ENCODE measurements around the gene C5orf58. TPM values are rescaled to one million over a fixed set of nuclear protein-coding genes. Genes with fewer than 3 reads are reported as not detected.
A peak's percentile ranks its signal among the peaks of the same experiment; 100 is the strongest.

C5orf58 gene
- total RNA-seq: under 0.01 TPM

- no peak for DNase-seq (ENCODE audit: low read depth in 2 of 3, low spot score in 2 of 3)
Measured at GRCh38 chr5:170232786-170233185, at the start of gene C5orf58. TSS of gene C5orf58 (plus strand) at chr5:170232985. CDS start at chr5:170234977, 1,992 bp downstream.

GRCh38 chr5:170183816-170184687, 48.7 kb upstream of the C5orf58 start:
- peak in 2 of 3 donors; percentile 30 to 56 for DNase-seq (ENCODE audit: low read depth in 2 of 3, low spot score in 2 of 3)

GRCh38 chr5:170184737-170185136, 48.0 kb upstream of the C5orf58 start:
- no peak for DNase-seq (ENCODE audit: low read depth in 2 of 3, low spot score in 2 of 3)

- no peak for DNase-seq (ENCODE audit: low read depth in 2 of 3, low spot score in 2 of 3)
Measured at GRCh38 chr5:170186156-170186555, 46.6 kb upstream of the C5orf58 start.

GRCh38 chr5:170186856-170187255, 45.9 kb upstream of the C5orf58 start:
- DNase-seq (ENCODE audit: low read depth in 2 of 3, low spot score in 2 of 3): no peak

GRCh38 chr5:170190436-170191134, 42.2 kb upstream of the C5orf58 start:
- DNase-seq (ENCODE audit: low read depth in 2 of 3, low spot score in 2 of 3): no peak

- DNase-seq (ENCODE audit: low read depth in 2 of 3, low spot score in 2 of 3): no peak
Measured at GRCh38 chr5:170192829-170193228, 40.0 kb upstream of the C5orf58 start.

GRCh38 chr5:170195961-170196360, 36.8 kb upstream of the C5orf58 start:
- DNase-seq (ENCODE audit: low read depth in 2 of 3, low spot score in 2 of 3): no peak

- DNase-seq (ENCODE audit: low read depth in 2 of 3, low spot score in 2 of 3): peak in 1 of 3 donors; percentile 31
Measured at GRCh38 chr5:170200876-170201275, 31.9 kb upstream of the C5orf58 start.

- DNase-seq (ENCODE audit: low read depth in 2 of 3, low spot score in 2 of 3): no peak
Measured at GRCh38 chr5:170201311-170201710, 31.5 kb upstream of the C5orf58 start.

GRCh38 chr5:170202117-170202516, 30.7 kb upstream of the C5orf58 start:
- DNase-seq (ENCODE audit: low read depth in 2 of 3, low spot score in 2 of 3): no peak

- no peak for DNase-seq (ENCODE audit: low read depth in 2 of 3, low spot score in 2 of 3)
Measured at GRCh38 chr5:170204202-170204601, 28.6 kb upstream of the C5orf58 start.

GRCh38 chr5:170206216-170206615, 26.6 kb upstream of the C5orf58 start:
- no peak for DNase-seq (ENCODE audit: low read depth in 2 of 3, low spot score in 2 of 3)

GRCh38 chr5:170206958-170207357, 25.8 kb upstream of the C5orf58 start:
- DNase-seq (ENCODE audit: low read depth in 2 of 3, low spot score in 2 of 3): no peak

- DNase-seq (ENCODE audit: low read depth in 2 of 3, low spot score in 2 of 3): no peak
Measured at GRCh38 chr5:170211575-170212334, 21.0 kb upstream of the C5orf58 start.

GRCh38 chr5:170216257-170216864, 16.4 kb upstream of the C5orf58 start:
- DNase-seq (ENCODE audit: low read depth in 2 of 3, low spot score in 2 of 3): peak in 2 of 3 donors; percentile 61 to 79

- no peak for DNase-seq (ENCODE audit: low read depth in 2 of 3, low spot score in 2 of 3)
Measured at GRCh38 chr5:170217831-170218230, 15.0 kb upstream of the C5orf58 start.

GRCh38 chr5:170218726-170219125, 14.1 kb upstream of the C5orf58 start:
- DNase-seq (ENCODE audit: low read depth in 2 of 3, low spot score in 2 of 3): no peak

GRCh38 chr5:170219615-170220014, 13.2 kb upstream of the C5orf58 start:
- peak in 2 of 3 donors; percentile 32 to 46 for DNase-seq (ENCODE audit: low read depth in 2 of 3, low spot score in 2 of 3)

GRCh38 chr5:170220191-170220590, 12.6 kb upstream of the C5orf58 start:
- no peak for DNase-seq (ENCODE audit: low read depth in 2 of 3, low spot score in 2 of 3)

- DNase-seq (ENCODE audit: low read depth in 2 of 3, low spot score in 2 of 3): no peak
Measured at GRCh38 chr5:170221327-170221741, 11.5 kb upstream of the C5orf58 start.
